GM19023 (cell line): ENCODE results near the gene RIMKLA.

ENCODE experiments used
- ATAC-seq: cut with Tn5 transposase; IDR thresholded peaks from one replicate; pipeline ENCODE4 v1.9.1; 2021; ENCODE audit warnings: mild to moderate bottlenecking, moderate library complexity; ENCODE audit not compliant: unreplicated experiment

RIMKLA gene, protein sequence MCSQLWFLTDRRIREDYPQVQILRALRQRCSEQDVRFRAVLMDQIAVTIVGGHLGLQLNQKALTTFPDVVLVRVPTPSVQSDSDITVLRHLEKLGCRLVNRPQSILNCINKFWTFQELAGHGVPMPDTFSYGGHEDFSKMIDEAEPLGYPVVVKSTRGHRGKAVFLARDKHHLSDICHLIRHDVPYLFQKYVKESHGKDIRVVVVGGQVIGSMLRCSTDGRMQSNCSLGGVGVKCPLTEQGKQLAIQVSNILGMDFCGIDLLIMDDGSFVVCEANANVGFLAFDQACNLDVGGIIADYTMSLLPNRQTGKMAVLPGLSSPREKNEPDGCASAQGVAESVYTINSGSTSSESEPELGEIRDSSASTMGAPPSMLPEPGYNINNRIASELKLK

DNA sequence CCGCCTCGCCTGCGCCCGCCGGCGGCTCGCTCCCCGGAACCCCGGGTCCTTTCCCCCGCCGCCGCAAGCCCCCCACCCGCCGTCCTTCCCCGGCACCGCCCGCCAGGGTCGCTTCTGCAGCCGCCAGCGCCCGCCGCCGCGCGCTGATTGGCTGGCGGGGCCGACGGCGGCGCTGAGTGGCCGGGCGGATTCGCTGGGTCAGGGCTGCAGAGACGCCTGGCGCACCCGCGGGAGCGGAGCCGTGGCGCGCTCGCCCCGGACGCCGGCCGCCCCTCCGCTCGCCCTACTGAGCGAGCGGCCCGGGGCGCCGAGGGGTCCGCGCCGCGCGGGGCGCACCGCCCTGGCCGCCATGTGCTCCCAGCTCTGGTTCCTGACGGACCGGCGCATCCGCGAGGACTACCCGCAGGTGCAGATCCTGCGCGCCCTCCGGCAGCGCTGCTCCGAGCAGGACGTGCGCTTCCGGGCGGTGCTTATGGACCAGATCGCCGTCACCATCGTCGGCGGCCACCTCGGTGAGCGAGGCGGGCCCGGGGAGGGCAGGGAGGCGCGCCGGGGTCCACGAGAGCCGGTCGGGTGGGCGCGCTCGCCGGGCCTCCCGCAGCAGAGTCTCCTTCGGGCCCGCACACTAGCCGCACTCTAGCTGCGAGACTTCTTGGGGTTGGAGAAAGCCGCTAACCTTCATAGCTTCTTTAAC, at the start of gene RIMKLA:
Gene RIMKLA (plus strand): TSS at position 207 of the 694 bp plus-strand sequence. CDS start 143 bp downstream, at position 350.
- ATAC-seq, result peak; percentile 87

DNA sequence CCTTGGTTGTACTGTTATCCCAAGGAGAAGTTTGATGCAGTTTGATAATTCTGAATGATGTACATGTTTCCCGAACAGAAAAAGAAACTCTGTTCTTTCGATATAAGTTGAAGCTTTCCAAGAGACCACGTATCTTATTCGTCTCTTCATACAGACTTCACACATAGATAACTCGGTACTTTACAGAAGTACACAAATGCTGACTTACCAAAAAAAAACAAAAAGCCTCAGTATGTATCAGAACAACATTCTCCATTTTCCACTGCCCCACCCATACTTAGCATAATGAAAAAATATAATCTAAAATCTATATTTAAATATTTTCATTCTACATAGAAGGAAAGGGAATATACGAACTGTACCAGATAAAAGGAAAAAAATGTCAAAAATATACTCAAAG, 47.7 kb upstream of the RIMKLA start:
- no peak for ATAC-seq

DNA sequence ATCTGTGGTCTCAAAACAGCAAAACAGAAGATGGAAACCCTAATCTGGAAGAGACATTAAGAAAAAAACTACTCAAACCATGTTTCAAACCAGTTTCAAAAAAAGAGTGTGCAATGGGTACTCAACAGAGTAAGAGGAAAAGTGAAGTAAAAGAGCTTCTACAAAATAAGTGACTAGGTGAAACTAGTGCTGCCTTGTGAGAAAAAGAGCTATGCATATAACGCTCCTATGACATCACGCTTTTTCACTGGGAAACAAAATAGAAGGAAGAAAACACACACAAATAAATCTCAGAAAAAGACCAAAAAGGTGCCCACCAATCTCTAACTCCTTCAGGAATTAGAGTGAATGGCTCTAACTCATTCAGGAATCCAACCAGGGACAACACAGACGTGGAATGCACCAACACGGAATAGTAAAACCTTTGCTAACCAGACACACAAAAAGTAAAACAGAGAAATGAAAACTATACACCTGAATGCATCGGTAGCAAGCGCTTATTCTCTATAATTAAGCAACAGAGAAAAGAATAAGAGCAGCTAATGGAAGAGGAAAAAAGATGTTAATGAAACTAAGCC, 46.8 kb upstream of the RIMKLA start:
- peak; percentile 4 for ATAC-seq

DNA sequence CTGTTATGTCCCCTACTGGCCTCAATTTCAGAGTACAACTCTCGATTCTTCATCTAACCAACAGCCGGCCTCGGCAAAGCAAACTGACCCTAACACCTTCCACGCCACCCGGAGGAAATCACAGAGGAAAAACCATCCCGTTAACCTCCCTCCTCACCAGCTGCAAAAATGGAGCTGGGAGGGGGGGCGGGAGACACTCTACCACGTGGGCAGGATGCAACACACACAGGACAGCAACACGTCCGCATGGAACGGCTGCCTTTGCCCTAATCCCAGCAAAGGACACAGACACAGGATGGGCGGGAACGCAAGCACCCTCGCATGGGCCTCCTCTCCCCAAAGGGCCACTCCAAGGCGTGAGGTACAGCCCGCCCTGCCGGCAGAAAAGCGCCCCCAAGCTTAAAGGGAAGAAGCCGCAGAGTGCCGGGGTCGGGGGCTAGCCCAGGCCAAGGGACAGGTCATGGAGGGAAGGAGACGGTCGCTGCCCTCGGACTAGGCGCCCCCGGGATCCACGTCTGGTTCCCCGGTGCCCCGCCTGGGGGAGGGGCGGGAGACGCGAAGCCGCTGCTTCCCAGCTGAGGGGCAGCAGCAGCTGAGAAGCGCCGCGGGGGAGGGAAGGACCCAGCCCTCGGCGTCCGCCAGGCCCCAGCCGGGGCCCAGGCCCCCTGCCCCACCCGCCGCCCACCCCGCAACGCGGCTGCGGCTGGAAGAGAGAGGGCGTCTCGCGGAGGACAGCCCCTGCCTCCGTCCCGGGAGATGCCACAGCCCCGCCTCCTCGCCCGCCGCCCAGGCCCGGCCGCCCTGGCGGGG, 46.1 kb upstream of the RIMKLA start:
- ATAC-seq, result peak; percentile 59

DNA sequence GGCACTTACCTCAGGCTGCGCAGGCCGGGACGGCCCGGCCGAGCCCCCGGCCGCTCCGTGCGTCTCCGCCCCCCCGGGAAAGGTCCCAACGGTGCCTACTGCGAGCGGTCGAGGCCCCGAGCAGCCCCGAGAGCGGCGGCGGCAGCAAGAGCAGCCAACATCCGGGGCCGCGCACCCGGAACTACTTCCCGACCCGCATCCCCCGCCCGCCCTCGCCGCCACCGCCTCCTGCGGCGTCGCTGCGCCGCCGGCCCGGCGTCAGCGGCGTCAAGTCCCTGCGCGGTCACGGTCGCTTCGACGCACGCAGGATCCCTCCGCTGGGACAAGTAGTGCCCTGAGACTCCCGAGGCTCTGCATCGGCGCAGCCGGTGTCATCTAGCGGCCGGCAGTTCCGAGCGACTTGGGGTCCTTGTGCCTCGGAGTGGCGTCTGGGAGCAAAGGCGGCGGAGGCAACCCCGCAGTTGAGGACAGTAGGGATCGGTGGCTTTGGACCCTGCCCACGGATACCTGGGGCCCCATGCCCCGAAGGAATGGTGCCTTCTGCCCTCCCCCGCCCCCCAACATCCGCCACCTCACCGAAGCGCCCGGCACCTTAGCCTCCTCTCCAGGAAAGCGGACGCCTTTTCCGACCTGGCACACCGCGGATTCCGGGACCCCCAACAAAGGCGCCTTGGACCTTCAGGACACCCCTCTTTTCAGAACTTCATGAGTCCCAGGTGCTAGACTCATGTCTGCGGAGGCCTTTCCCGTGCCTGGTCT, 45.4 kb upstream of the RIMKLA start, which contains the start of gene FOXJ3:
Gene FOXJ3 (minus strand): TSS at position 186 of the 759 bp plus-strand sequence. CDS start 24,142 bp downstream, outside the sequence.
- ATAC-seq, result peak; percentile 75

DNA sequence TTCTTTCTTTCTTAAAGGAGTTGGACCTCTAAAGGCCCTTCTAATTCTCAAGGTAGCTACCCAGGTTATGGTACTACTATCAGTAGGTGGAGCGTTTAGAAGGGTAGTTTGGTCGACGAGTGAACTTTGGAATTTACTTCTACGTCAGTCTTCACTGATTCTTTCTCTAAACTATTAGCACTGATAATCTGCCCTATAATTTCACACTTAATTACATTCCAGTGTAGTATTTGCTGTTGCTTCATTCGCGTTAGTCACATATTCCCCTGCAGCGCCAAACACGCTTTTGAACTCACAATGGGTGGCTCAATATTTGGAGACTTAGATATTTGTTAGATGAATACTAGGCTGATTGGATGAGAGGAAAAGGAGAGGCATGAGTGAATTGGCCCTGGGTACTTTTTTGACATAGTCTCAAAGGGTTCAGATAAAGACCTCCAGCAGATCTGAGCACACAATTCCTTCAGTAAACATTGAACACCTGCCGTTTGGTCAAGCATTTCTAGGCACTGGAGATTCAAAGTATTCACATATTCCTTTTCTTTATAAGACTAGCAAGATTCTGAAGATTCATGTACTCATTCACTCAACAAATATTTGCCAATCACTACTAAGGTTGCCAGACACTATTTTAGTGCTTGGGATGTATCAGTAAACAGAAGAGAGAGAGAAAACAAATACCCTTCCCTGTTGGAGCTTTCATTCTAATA, 44.6 kb upstream of the RIMKLA start:
- ATAC-seq, result no peak

DNA sequence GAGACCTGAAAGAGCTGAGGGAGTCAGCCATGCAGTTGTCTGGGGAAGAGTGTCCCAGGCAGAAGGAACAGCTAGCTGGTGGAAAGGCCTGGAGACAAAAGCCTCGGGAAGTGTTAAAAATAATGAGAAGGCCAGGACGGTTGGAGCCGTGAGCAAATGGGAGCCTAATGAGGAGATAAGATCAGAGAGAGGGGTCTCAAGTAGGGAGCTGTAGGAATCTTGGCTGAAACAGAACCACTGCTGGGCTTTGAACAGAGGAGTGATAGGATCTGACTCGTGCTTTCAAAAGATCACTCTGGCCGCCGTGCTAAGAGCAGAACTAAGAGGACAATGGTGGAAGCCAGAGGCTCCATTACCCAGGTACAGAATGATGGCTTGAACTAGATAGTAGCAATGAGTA, 43.6 kb upstream of the RIMKLA start:
- ATAC-seq, result no peak

DNA sequence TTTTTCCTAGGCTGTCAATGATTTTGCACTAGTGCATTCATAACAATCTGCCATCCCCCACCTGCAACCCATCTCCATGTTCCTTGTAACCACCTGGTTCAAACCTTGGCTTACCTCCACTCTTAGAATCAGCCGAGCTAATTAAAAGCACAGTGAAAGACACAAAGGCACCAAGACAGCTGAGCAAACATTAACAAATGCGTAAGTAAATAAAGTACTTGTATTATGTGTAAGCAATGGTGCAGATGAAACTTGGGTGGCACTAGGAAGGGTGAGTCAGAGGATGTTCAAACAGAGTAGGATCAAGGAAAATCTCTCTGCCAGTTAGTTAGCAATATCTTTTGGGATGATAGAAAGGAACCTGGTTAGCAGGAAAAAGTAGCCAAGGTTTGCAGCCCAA, 40.5 kb upstream of the RIMKLA start:
- ATAC-seq, result no peak

DNA sequence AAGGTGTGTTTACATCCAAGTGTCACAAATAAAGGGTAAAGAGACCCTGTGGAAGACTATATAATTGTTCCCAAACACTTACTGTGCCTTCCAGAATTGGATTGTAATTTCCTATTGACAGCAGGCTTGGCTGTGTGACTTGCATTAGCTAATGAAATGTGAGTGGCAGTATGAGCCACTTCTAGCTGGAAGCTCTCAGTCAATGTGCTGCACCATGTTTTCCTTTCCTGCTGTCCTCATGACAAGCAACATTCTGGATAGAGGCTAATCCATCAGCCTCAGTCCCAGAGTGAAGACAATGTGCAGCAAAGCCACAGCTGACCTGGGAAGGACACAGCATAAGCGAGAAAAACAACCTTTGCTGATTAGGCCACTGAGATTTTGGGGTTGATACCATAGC, 39.7 kb upstream of the RIMKLA start:
- no peak for ATAC-seq

DNA sequence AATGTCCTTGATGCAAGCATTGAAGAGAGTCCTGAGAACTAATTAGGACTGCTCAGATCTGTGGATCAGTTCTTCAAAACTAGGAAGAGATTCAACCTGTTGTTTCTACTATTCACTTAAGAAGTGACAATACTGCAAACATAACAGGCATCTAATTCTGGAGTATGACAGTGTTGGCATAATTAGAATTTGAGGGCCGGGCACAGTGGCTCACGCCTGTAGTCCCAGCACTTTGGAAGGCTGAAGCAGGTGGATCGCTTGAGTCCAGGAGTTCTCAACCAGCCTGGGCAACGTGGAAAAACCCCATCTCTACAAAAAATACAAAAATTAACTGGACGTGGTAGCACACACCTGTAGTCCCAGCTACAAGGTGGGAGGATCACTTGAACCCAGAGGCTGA, 37.5 kb upstream of the RIMKLA start:
- ATAC-seq, result no peak

DNA sequence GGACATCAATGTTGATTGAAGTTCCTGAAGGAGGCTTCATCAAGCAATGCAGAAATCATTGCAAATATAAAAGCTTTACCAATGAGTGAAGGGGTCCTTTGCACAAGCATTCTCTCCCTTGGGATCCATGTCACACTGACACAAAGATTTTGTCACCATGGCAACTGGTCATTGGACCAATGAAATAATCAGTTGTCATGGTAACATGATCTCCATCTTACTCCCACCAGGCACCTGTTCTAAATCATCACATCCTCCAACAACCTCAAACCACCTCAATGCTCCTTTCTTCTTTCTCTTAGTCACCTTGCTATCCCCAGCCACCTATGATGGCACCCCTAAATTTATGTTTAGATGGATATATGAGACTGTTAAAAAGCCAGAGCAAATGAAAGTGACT, 32.1 kb upstream of the RIMKLA start:
- ATAC-seq, result no peak

DNA sequence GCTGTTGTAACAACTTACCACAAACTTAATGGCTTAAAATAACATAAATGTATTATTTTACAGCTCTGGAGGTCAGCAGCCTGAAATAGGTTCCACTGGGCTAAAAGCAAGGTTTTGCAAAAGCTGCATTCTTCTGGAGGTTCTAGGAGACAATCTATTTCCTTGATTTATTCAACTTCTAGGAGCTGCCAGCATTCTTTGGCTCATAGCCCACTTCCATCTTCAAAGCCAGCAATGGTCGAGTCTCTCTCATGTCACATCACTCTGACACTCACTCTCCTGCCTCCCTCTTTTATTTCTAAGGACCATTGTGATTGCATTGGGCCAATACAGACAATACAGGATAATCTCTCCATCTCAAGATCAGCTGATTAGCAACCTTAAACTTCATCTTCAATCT, 30.5 kb upstream of the RIMKLA start:
- ATAC-seq, result no peak

DNA sequence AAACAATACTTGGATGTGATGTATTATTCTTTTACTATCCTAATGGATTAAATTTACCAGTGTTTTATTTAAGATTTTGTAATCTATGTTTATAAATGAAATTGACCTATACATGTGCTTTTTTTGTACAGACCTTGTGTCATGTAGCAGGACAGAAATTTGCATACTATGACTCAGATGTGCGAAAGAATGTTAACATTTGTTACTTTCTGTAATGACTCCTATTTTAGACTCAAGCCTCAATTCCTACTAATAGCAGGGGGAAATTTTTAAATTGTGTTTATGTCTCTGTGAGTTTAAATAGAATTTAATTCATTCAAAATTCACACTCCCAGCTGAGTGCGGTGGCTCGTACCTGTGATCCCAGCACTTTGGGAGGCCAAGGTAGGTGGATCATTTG, 21.8 kb upstream of the RIMKLA start:
- no peak for ATAC-seq

DNA sequence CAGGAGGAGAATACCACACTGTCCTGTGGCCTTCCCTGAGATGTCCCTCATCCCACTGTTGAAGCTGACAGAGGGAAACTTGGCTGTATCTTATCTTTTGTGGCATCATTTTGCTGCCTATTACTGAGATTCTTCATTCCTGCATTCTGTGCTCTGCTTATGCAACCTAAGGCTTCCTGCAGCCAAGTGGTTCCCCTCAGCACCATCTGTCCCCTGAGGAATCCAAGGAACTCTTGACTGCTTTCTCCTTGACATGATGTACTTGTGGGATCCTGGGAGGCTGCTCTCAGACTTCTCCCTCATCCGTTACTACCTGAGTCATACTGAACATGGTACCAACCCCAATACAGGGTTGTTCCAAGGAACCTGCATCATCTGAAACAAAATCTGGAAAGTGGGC, 21.1 kb upstream of the RIMKLA start:
- ATAC-seq, result no peak

DNA sequence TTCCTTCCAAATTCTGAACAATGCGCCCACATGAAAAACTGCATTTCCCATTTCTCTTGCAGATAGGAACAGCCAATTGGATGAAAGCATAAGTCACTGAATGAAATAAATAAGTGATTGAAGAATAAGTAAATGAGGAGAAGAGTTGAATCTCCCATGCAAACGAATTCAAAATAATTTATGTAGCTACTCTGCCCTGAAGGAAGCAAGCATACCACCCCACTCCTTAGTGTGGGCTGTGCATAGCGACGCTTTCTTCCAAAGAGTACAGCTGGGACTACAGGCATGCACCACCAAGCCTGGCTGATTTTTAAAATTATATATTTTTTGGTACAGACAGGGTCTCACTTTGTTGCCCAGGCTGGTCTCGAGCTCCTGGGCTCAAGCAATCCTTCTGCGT, 16.5 kb upstream of the RIMKLA start:
- no peak for ATAC-seq

DNA sequence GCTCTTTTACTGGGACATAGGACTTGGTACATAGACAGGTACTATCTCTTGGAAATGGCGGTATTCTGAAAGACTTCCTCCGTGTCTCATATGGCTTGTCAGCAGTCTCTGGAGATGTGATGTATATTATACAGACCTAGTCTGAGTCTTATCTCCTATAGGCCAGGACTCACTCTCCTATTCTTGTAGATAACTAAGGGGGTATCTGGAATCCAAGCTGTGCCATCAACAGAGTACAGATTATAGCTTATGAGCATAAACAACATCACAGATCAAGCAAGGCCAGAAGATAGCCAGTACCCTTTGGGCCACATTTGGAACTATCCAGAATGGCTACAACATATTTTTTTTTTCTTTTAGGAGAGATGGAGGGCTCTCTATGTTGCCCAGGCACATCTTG, 16.1 kb upstream of the RIMKLA start:
- no peak for ATAC-seq

DNA sequence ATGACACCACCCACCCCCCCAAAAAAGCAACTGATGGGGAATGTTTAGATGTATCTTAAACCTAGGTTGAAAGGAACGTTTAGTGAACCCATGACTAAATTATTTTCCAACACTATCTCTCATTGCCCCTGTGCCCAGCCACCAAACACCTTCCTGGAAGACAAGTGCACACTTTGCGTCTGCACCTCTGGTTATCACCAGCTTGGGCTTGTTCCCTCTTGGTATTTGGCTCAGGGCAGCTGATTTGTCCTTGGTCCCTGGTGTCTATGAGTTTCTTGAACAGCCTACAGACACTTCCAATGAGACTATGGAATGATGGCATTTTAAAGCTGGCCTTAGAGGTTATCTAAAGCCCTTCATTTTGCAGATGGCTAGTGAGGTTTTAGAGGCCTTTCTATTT, 15.5 kb upstream of the RIMKLA start:
- ATAC-seq, result no peak

DNA sequence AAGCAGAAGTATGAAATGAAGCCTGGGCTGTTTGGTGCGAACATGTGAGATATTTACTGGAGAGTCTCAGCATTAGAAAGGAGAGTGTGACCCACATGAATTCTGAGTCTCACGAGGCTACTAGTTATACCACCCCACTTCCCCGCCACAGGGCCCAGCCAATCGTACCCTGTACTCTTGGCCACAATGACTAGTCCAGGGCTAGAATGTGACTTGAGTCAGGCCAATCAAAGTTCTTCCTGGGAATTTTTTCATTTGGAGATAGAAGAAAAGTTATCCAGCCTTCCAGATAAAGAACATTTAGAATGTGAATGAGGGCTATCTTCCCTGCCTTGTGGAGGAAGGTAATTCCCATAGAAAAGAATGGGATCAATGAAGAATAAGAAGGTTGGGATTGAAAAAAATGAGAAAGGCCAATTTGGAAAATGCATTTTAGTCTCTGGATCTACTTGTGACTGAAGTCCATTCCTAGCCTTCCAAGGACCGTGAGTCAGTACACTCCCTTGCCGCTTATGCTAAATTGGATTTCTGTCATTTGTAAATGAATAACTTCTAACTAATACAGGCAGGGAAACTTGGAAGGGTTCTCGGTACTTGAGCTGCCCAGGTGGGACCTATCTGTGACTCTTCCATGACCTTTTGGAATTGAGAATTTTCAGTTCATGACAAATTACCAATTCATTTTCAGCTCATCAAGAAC, 12.3 kb upstream of the RIMKLA start:
- ATAC-seq, result no peak

DNA sequence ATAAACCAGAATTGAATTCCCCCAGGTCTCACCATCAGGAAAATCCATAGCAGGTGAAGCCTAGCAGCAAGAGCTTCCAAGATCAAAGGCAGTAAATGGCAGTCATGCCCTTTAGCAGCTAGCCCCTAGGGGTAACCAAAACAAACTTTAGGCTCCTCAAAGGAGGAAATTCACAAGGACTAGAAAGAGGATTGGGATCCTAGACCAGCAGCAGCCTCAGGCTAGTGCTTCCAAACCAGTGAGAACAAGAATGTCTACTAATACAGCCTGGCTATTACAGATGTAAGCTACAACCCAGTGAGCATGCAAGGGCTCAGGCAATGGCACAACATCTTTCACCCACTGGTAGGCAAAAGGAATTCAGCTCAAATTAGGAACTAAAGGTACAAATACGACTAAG, 11.1 kb upstream of the RIMKLA start:
- no peak for ATAC-seq
